ENCODE results near the gene TPSG1. TPM values are rescaled to one million over a fixed set of nuclear protein-coding genes. Genes with fewer than 3 reads are reported as not detected.

TPSG1 gene
- total and polyA plus RNA-seq, 10 of the 15 experiments (the other 5 are each of a cell fraction or from before 2014, with no cell fraction given), result not detected

- no peaks in the 10 kb centered on the region; the same call in 2 of the 3 replicates for H3K9me3 ChIP-seq (replicated peaks; ENCODE audit: control insufficient read depth, insufficient read depth, low read length)
- 77% methylated on average over 38 of the region's 38 CpGs for WGBS (ENCODE audit: insufficient coverage, insufficient replicate concordance, low lambda C conversion rate, missing lambda C conversion rate)
- H3K4me3 ChIP-seq, result no peak overlapping the region
- no peak for DNase-seq (ENCODE audit: low read depth, low spot score)
- in situ Hi-C loops (cut with MboI) (no loop called here), intact Hi-C loops (cut with micrococcal nuclease; ENCODE audit: unreplicated experiment) (no loop called here)
- FAIRE-seq, result no peak
- no peak overlapping the region for H3K27ac ChIP-seq (ENCODE audit: control insufficient read depth, insufficient read depth)
- no peaks in the 10 kb centered on the region for H4K20me1 ChIP-seq (ENCODE audit: control insufficient read depth, insufficient read depth)
- POLR2A ChIA-PET, result no interaction called here
- no peak for ATAC-seq
- no peaks in the 10 kb centered on the region for H3K36me3 ChIP-seq (ENCODE audit: control insufficient read depth in 2 of 2, insufficient read depth in 2 of 2, low read length in 1 of 2)
- H2AFZ ChIP-seq (ENCODE audit: control insufficient read depth, low read depth, low read length), result no peak overlapping the region
- SMC1A ChIA-PET (ENCODE audit: uncharacterized antibody, unreplicated experiment), result no interaction called here
- CTCF ChIA-PET, result no interaction called here
- BruUV-seq (replicated peaks), result no TSS peak
- no peaks in the 10 kb centered on the region for H3K4me1 ChIP-seq (ENCODE audit: control insufficient read depth, insufficient read depth, low read length)
- RAD21 ChIA-PET (ENCODE audit: unreplicated experiment), result no interaction called here
- no peaks in the 10 kb centered on the region for H3K79me2 ChIP-seq (ENCODE audit: control insufficient read depth, insufficient read depth, low read length)
- no peak overlapping the region for H3K9ac ChIP-seq (ENCODE audit: control insufficient read depth, insufficient read depth, low read length)
- no peaks in the 10 kb centered on the region for H3K27me3 ChIP-seq (replicated peaks in 1 of 2; ENCODE audit: control insufficient read depth in 2 of 2, insufficient read depth in 2 of 2, low read length in 1 of 2)
- no peak overlapping the region for H3K4me2 ChIP-seq (ENCODE audit: control insufficient read depth, insufficient read depth)
- TF ChIP-seq TAF1 (IDR thresholded peaks at IDR 0.05; ENCODE audit: borderline replicate concordance, low read depth, low read length), result no peak
- no peak for TF ChIP-seq NRF1 (conservative IDR thresholded peaks at IDR 0.05; ENCODE audit: low read depth, low read length)
- no peak for TF ChIP-seq MYB (IDR thresholded peaks at IDR 0.05; ENCODE audit: borderline replicate concordance, low read depth, low read length)
- no peak for TF ChIP-seq ZNF687 (IDR thresholded peaks at IDR 0.05)
- TF ChIP-seq E4F1 (IDR thresholded peaks at IDR 0.05; ENCODE audit: borderline replicate concordance, partially characterized antibody), result no peak
- no peak for TF ChIP-seq NFYB (IDR thresholded peaks at IDR 0.05; ENCODE audit: insufficient read depth, low read depth, low read length)
- TF ChIP-seq MXI1 (IDR thresholded peaks at IDR 0.05; ENCODE audit: low read depth, low read length), result no peak
- no peak for TF ChIP-seq SUZ12 (IDR thresholded peaks at IDR 0.05; ENCODE audit: unreplicated experiment)
- TF ChIP-seq SMAD1 (IDR thresholded peaks at IDR 0.05; ENCODE audit: low read depth, partially characterized antibody), result no peak
- no peak for TF ChIP-seq IRF4 (IDR thresholded peaks at IDR 0.05; ENCODE audit: low read depth, low read length)
- TF ChIP-seq POLR2AphosphoS5 (IDR thresholded peaks at IDR 0.05; ENCODE audit: low read length), result no peak
- TF ChIP-seq, protein P1, sequence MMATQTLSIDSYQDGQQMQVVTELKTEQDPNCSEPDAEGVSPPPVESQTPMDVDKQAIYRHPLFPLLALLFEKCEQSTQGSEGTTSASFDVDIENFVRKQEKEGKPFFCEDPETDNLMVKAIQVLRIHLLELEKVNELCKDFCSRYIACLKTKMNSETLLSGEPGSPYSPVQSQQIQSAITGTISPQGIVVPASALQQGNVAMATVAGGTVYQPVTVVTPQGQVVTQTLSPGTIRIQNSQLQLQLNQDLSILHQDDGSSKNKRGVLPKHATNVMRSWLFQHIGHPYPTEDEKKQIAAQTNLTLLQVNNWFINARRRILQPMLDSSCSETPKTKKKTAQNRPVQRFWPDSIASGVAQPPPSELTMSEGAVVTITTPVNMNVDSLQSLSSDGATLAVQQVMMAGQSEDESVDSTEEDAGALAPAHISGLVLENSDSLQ (IDR thresholded peaks at IDR 0.05), result no peak
- TF ChIP-seq EP300 (IDR thresholded peaks at IDR 0.05; ENCODE audit: borderline replicate concordance in 1 of 2, control insufficient read depth in 1 of 2, low read depth in 2 of 2, low read length in 2 of 2), result no peak
- no peak for TF ChIP-seq ETV6 (conservative IDR thresholded peaks at IDR 0.05 in 1 of 2, IDR thresholded peaks at IDR 0.05 in 1 of 2; ENCODE audit: borderline replicate concordance in 1 of 2, low read depth in 1 of 2)
- no peak for TF ChIP-seq TBL1XR1 (IDR thresholded peaks at IDR 0.05; ENCODE audit: low read depth, low read length)
- TF ChIP-seq BACH1 (IDR thresholded peaks at IDR 0.05; ENCODE audit: borderline replicate concordance), result no peak
Measured at GRCh38 chr16:1200014-1200627, 24.9 kb downstream of the TPSG1 start.

Measured in GM12878 (cell line).